IMR-90 (cell line): ENCODE data around the gene GFRA4. TPM values are rescaled to one million over a fixed set of nuclear protein-coding genes. Genes with fewer than 3 reads are reported as not detected.

Experiments used
- ATAC-seq: fragments of 200-7000 bp; cut with Tn5 transposase; 2 replicates; pipeline ENCODE4 v1.9.1; 2020; ENCODE audit warnings: low read depth, mild to moderate bottlenecking, moderate library complexity
- BruUV-seq: library from RNA; stranded (reverse); fragments of 400-500 nt; replicated peaks from 2 replicates; lab custom pipeline; 2021; lab: Mats Ljungman, UMichigan
- CTCF ChIA-PET: fragments of 300-600 bp; formaldehyde crosslinking; extraction: SDS; loops from one replicate; lab custom pipeline; 2021; ENCODE audit warnings: antibody characterized with exemption; lab: Yijun Ruan, JAX
- POLR2A ChIA-PET: fragments of 300-600 bp; sonication (Branson Sonifier 250); formaldehyde crosslinking; loops from one replicate; lab custom pipeline; 2022; ENCODE audit warnings: antibody characterized with exemption; ENCODE audit not compliant: unreplicated experiment; lab: Charles Lee
- DNase-seq: peaks from one replicate; pipeline ENCODE4 v3.0.0; 2013
- H2AFZ ChIP-seq: replicated peaks from 2 replicates; pipeline ENCODE3; 2013; ENCODE audit warnings: low read length, mild to moderate bottlenecking; ENCODE audit not compliant: poor library complexity
- H2AK5ac ChIP-seq: 2 replicates; pipeline ENCODE4 v1.6.1; 2013; ENCODE audit warnings: low read depth, low read length, inconsistent platforms
- H2AK9ac ChIP-seq: replicated peaks from 2 replicates; pipeline ENCODE3; 2013; ENCODE audit warnings: mild to moderate bottlenecking, low read depth, low read length, moderate library complexity; ENCODE audit not compliant: poor library complexity
- H2BK120ac ChIP-seq: 2 replicates; pipeline ENCODE4 v1.6.1; 2013; ENCODE audit warnings: low read depth, low read length, inconsistent platforms
- H2BK15ac ChIP-seq: 3 replicates; pipeline ENCODE4 v1.6.1; 2013; ENCODE audit warnings: low read depth, low read length, inconsistent platforms
- H2BK20ac ChIP-seq: 2 replicates; pipeline ENCODE4 v1.6.1; 2013; ENCODE audit warnings: low read depth, mild to moderate bottlenecking, inconsistent platforms, low read length, moderate library complexity
- H2BK5ac ChIP-seq: 2 replicates; pipeline ENCODE4 v1.6.1; 2013; ENCODE audit warnings: mild to moderate bottlenecking, low read depth, low read length, inconsistent platforms; ENCODE audit not compliant: poor library complexity, severe bottlenecking
- H3K14ac ChIP-seq: replicated peaks from 2 replicates; pipeline ENCODE4 v1.6.1; 2013; ENCODE audit warnings: low read depth, low read length, inconsistent platforms
- H3K18ac ChIP-seq: 2 replicates; pipeline ENCODE4 v1.6.1; 2013; ENCODE audit warnings: low read depth, low read length, control low read depth
- H3K23ac ChIP-seq: 2 replicates; pipeline ENCODE4 v1.6.1; 2013; ENCODE audit warnings: low read depth, low read length, inconsistent platforms
- H3K27ac ChIP-seq: 2 replicates; pipeline ENCODE4 v1.5.1; 2013; ENCODE audit warnings: mild to moderate bottlenecking, control low read depth, low read length; ENCODE audit not compliant: insufficient read depth
- H3K27me3 ChIP-seq: 2 replicates; pipeline ENCODE4 v1.6.1; 2013; ENCODE audit warnings: low read length; ENCODE audit not compliant: control insufficient read depth, insufficient read depth
- H3K36me3 ChIP-seq: 2 replicates; pipeline ENCODE4 v1.6.1; 2013; ENCODE audit warnings: low read length, mixed read lengths; ENCODE audit not compliant: control insufficient read depth, insufficient read depth
- H3K4ac ChIP-seq: 2 replicates; pipeline ENCODE4 v1.6.1; 2013; ENCODE audit warnings: low read depth, low read length, inconsistent platforms
- H3K4me1 ChIP-seq: 2 replicates; pipeline ENCODE4 v1.6.1; 2013; ENCODE audit warnings: low read length, mixed read lengths; ENCODE audit not compliant: control insufficient read depth, insufficient read depth
- H3K4me2 ChIP-seq: 2 replicates; pipeline ENCODE4 v1.6.1; 2013; ENCODE audit warnings: low read depth, mild to moderate bottlenecking, control low read depth, low read length, moderate library complexity
- H3K4me3 ChIP-seq: 2 replicates; pipeline ENCODE4 v1.5.1; 2013; ENCODE audit warnings: low read depth, mild to moderate bottlenecking, control low read depth, low read length, moderate library complexity; ENCODE audit not compliant: insufficient read depth
- H3K56ac ChIP-seq: 2 replicates; pipeline ENCODE4 v1.6.1; 2013; ENCODE audit warnings: low read length, inconsistent platforms; ENCODE audit not compliant: insufficient read depth; ENCODE audit errors: extremely low read depth
- H3K79me1 ChIP-seq, 2 experiments: 2 replicates each; pipeline ENCODE4 v1.6.1; 2013; ENCODE audit warnings: low read length in 2 of 2, inconsistent platforms in 1 of 2, low read depth in 1 of 2
- H3K9ac ChIP-seq: 2 replicates; pipeline ENCODE4 v1.6.1; 2013; ENCODE audit warnings: low read depth, low read length, control low read depth
- H3K9me1 ChIP-seq: 2 replicates; pipeline ENCODE4 v1.6.1; 2013; ENCODE audit warnings: low read length, inconsistent platforms; ENCODE audit not compliant: insufficient read depth
- H3K9me3 ChIP-seq: 2 replicates; pipeline ENCODE4 v1.6.1; 2013; ENCODE audit warnings: low read length; ENCODE audit not compliant: control insufficient read depth, insufficient read depth
- H4K20me1 ChIP-seq: 2 replicates; pipeline ENCODE4 v1.6.1; 2013; ENCODE audit warnings: low read length, inconsistent platforms; ENCODE audit not compliant: insufficient read depth
- H4K5ac ChIP-seq: 2 replicates; pipeline ENCODE4 v1.6.1; 2013; ENCODE audit warnings: mild to moderate bottlenecking, low read depth, low read length, control low read depth
- H4K8ac ChIP-seq, 2 experiments: 2 replicates each; pipeline ENCODE4 v1.6.1; 2013; ENCODE audit warnings: low read depth in 2 of 2, low read length in 2 of 2, control low read depth in 1 of 2, inconsistent platforms in 1 of 2
- H4K91ac ChIP-seq: 2 replicates; pipeline ENCODE4 v1.6.1; 2013; ENCODE audit warnings: low read depth, low read length, inconsistent platforms; ENCODE audit not compliant: insufficient read depth
- BHLHE40 ChIP-seq: fragments of 150-350 bp; IDR thresholded peaks from 2 replicates; pipeline ENCODE4 v1.6.1; 2016; ENCODE audit warnings: mild to moderate bottlenecking, low read depth, low read length
- CEBPB ChIP-seq: IDR thresholded peaks from 2 replicates; pipeline ENCODE4 v1.6.1; 2012; ENCODE audit warnings: low read depth, low read length, improper control_type of control experiment
- CHD1 ChIP-seq: IDR thresholded peaks from 2 replicates; pipeline ENCODE4 v1.6.1; 2012; ENCODE audit warnings: low read depth, low read length, improper control_type of control experiment
- FOS ChIP-seq: fragments of 150-350 bp; IDR thresholded peaks from 2 replicates; pipeline ENCODE4 v1.6.1; 2016; ENCODE audit warnings: low read depth, low read length
- MAFK ChIP-seq: IDR thresholded peaks from 2 replicates; pipeline ENCODE4 v1.6.1; 2012; ENCODE audit warnings: low read depth, low read length, improper control_type of control experiment
- MAZ ChIP-seq: IDR thresholded peaks from 2 replicates; pipeline ENCODE4 v1.6.1; 2012; ENCODE audit warnings: low read depth, mild to moderate bottlenecking, low read length, improper control_type of control experiment, moderate library complexity, borderline replicate concordance
- MXI1 ChIP-seq: IDR thresholded peaks from 2 replicates; pipeline ENCODE4 v1.6.1; 2012; ENCODE audit warnings: low read depth, mild to moderate bottlenecking, low read length, moderate library complexity, borderline replicate concordance
- NFE2L2 ChIP-seq: fragments of 150-350 bp; IDR thresholded peaks from 2 replicates; pipeline ENCODE4 v1.6.1; 2016; ENCODE audit warnings: low read depth, mild to moderate bottlenecking, low read length
- POLR2A ChIP-seq: IDR thresholded peaks from 2 replicates; pipeline ENCODE4 v1.6.1; 2012; ENCODE audit warnings: mild to moderate bottlenecking, low read depth, low read length
- RAD21 ChIP-seq: IDR thresholded peaks from 2 replicates; pipeline ENCODE4 v1.6.1; 2012; ENCODE audit warnings: low read length, improper control_type of control experiment
- RCOR1 ChIP-seq: IDR thresholded peaks from 2 replicates; pipeline ENCODE4 v1.6.1; 2012; ENCODE audit warnings: mild to moderate bottlenecking, low read length, improper control_type of control experiment; ENCODE audit not compliant: insufficient replicate concordance
- RFX5 ChIP-seq: IDR thresholded peaks from 2 replicates; pipeline ENCODE4 v1.8.0; 2012; ENCODE audit warnings: low read depth, mild to moderate bottlenecking, low read length, moderate library complexity
- SMC3 ChIP-seq: fragments of 150-350 bp; IDR thresholded peaks from 2 replicates; pipeline ENCODE4 v1.6.1; 2016; ENCODE audit warnings: low read depth, mild to moderate bottlenecking, antibody characterized with exemption, low read length, moderate library complexity
- WGBS, 2 experiments: methylation state at CpG; one replicate each; pipeline versions ENCODE4 v1.1.5 to v1.1.7; 2013; ENCODE audit warnings: missing lambda C conversion rate in 2 of 2; ENCODE audit not compliant: insufficient read length in 1 of 2; ENCODE audit errors: extremely low coverage in 2 of 2; 5-methylcytosine and 5-hydroxymethylcytosine counted together
- dilution Hi-C: fragments of 300-500 bp; cut with HindIII; formaldehyde crosslinking; loops from one replicate; pipeline ENCODE4 v1.14.3; 2018; ENCODE audit warnings: low sequenced_read_pairs; ENCODE audit not compliant: unreplicated experiment
- in situ Hi-C: fragments of 300-500 bp; cut with MboI; formaldehyde crosslinking; loops from 3 replicates; pipeline ENCODE4 v1.14.3; 2019; ENCODE audit warnings: low sequenced_read_pairs, inconsistent platforms, mixed read lengths
- intact Hi-C: fragments of 100-400 bp; cut with micrococcal nuclease; formaldehyde crosslinking; loops from 2 replicates; pipeline ENCODE4 v1.10.0; 2022
- polyA plus RNA-seq, 3 experiments: library from polyadenylated mRNA; depleted of rRNA; stranded (reverse); fragments of >200 nt; gene quantifications; 2 replicates each; pipeline ENCODE4 v1.2.3, GENCODE V29; 2012; ENCODE audit warnings: low replicate concordance in 1 of 3
- total RNA-seq: library from RNA; depleted of rRNA; stranded (reverse); fragments of >200 nt; gene quantifications from 2 replicates; pipeline ENCODE4 v1.2.3, GENCODE V29; 2012
- TF ChIP-seq, protein P1 (sequence below): fragments of 150-350 bp; IDR thresholded peaks from 2 replicates; pipeline ENCODE4 v1.6.1; 2016; ENCODE audit warnings: low read depth, mild to moderate bottlenecking, low read length, moderate library complexity, borderline replicate concordance
- TF ChIP-seq, protein P2 (sequence below): fragments of 150-350 bp; IDR thresholded peaks from 2 replicates; pipeline ENCODE4 v1.6.1; 2017; ENCODE audit warnings: mild to moderate bottlenecking, antibody characterized with exemption, low read length, low read depth
- TF ChIP-seq, protein P3 (sequence below): conservative IDR thresholded peaks from 2 replicates; pipeline ENCODE4 v1.5.1; 2012; ENCODE audit warnings: mild to moderate bottlenecking, low read depth, low read length, improper control_type of control experiment

Gene GFRA4
- total and polyA plus RNA-seq, 2 of the 4 experiments (the other 2 are of a cell fraction), result not detected

DNA sequence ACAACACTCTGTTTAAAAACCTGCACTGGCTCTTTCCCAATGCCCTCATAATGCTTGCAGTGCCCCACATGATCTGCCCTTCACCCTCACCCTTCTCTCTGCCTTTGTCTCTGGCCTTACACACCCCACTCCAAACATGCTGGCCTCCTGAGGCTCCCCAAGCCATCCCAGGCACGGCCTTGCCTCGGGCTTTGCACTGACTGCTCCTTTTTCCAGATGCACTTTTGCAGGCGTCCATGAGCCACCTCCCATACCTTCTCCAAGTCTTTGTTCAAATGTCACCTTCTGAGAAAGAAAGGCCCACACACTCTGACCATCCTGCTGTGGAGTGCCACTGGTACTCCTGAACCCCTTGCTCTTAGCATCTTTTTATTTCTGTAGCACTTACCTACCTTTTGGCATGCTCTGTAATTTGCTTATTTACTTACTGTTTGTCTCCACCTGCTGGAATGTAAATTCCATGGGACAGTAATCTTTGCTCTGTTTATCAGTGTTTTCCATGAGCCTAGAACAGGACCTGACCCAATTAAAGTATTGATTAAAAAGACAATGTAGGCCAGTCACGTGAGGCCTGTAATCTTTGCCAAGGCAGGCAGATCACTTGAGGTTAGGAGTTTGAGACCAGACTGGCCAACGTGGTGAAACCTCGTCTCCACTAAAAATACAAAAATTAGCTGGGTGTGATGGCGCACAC is 30.7 kb downstream of the GFRA4 start:
- TF ChIP-seq SMC3 (no peak), RCOR1 (no peak), MAFK (no peak), BHLHE40 (no peak), RFX5 (no peak), POLR2A (no peak), RAD21 (no peak), MAZ (no peak), CHD1 (no peak), FOS (no peak), MXI1 (no peak), NFE2L2 (no peak), CEBPB (no peak)
- TF ChIP-seq, protein P1, sequence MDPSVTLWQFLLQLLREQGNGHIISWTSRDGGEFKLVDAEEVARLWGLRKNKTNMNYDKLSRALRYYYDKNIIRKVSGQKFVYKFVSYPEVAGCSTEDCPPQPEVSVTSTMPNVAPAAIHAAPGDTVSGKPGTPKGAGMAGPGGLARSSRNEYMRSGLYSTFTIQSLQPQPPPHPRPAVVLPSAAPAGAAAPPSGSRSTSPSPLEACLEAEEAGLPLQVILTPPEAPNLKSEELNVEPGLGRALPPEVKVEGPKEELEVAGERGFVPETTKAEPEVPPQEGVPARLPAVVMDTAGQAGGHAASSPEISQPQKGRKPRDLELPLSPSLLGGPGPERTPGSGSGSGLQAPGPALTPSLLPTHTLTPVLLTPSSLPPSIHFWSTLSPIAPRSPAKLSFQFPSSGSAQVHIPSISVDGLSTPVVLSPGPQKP, result no peak
- TF ChIP-seq, protein P2, sequence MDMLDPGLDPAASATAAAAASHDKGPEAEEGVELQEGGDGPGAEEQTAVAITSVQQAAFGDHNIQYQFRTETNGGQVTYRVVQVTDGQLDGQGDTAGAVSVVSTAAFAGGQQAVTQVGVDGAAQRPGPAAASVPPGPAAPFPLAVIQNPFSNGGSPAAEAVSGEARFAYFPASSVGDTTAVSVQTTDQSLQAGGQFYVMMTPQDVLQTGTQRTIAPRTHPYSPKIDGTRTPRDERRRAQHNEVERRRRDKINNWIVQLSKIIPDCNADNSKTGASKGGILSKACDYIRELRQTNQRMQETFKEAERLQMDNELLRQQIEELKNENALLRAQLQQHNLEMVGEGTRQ, result no peak
- TF ChIP-seq, protein P3, sequence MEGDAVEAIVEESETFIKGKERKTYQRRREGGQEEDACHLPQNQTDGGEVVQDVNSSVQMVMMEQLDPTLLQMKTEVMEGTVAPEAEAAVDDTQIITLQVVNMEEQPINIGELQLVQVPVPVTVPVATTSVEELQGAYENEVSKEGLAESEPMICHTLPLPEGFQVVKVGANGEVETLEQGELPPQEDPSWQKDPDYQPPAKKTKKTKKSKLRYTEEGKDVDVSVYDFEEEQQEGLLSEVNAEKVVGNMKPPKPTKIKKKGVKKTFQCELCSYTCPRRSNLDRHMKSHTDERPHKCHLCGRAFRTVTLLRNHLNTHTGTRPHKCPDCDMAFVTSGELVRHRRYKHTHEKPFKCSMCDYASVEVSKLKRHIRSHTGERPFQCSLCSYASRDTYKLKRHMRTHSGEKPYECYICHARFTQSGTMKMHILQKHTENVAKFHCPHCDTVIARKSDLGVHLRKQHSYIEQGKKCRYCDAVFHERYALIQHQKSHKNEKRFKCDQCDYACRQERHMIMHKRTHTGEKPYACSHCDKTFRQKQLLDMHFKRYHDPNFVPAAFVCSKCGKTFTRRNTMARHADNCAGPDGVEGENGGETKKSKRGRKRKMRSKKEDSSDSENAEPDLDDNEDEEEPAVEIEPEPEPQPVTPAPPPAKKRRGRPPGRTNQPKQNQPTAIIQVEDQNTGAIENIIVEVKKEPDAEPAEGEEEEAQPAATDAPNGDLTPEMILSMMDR, result no peak
- H3K79me1 ChIP-seq, result no peaks in the 10 kb centered on the region
- no peak overlapping the region for H3K14ac ChIP-seq
- H3K9ac ChIP-seq, result no peak overlapping the region
- ChIA-PET CTCF (interaction anchor here (0.5 kb wide), 1 partner anchor 21 kb away, joined by 5 read pairs; no protein-coding TSS in a partner anchor), POLR2A (no interaction called here)
- no peaks in the 10 kb centered on the region for H3K9me3 ChIP-seq
- in situ Hi-C loops (no loop called here), dilution Hi-C loops (no loop called here), intact Hi-C loops (no loop called here)
- H4K20me1 ChIP-seq, result no peaks in the 10 kb centered on the region
- no peak overlapping the region for H2BK20ac ChIP-seq
- no peak overlapping the region for H3K23ac ChIP-seq
- 85% methylated on average over 3 of the region's 7 CpGs; no CpG with 5 or more reads in 1 of the 2 experiments for WGBS, 2 experiments
- no peak overlapping the region for H4K5ac ChIP-seq
- peaks cover 6% of the 10 kb centered on the region for H3K36me3 ChIP-seq
- no peak overlapping the region for H3K4ac ChIP-seq
- no peak overlapping the region for H3K27ac ChIP-seq
- no peak overlapping the region for H2AK5ac ChIP-seq
- peaks cover 2% of the 10 kb centered on the region for H3K9me1 ChIP-seq
- no peak overlapping the region for H3K4me2 ChIP-seq
- BruUV-seq, result no TSS peak
- H3K4me1 ChIP-seq, result no peaks in the 10 kb centered on the region
- H2BK5ac ChIP-seq, result no peak overlapping the region
- no peak overlapping the region for H2AK9ac ChIP-seq
- no peak overlapping the region for H3K56ac ChIP-seq
- DNase-seq (no peak), ATAC-seq (no peak)
- no peak overlapping the region for H2BK15ac ChIP-seq
- H2BK120ac ChIP-seq, result no peak overlapping the region
- no peak overlapping the region for H4K91ac ChIP-seq
- H3K27me3 ChIP-seq, result no peaks in the 10 kb centered on the region
- H3K18ac ChIP-seq, result no peak overlapping the region
- no peak overlapping the region for H3K4me3 ChIP-seq
- no peak overlapping the region for H2AFZ ChIP-seq
- no peak overlapping the region for H4K8ac ChIP-seq
